GM12878 (cell line): ENCODE data around the gene YJU2. TPM values are rescaled to one million over a fixed set of nuclear protein-coding genes. Genes with fewer than 3 reads are reported as not detected.

ENCODE experiments used
- ATAC-seq: fragments of 200-7000 bp; cut with Tn5 transposase; 3 replicates; pipeline ENCODE4 v1.9.1; 2020; ENCODE audit warnings: mild to moderate bottlenecking, moderate library complexity
- BruUV-seq: library from RNA; stranded (reverse); fragments of 400-500 nt; replicated peaks from 2 replicates; lab custom pipeline; 2021; lab: Mats Ljungman, UMichigan
- CTCF ChIA-PET: fragments of 300-600 bp; sonication (Branson Sonifier 250); formaldehyde crosslinking; extraction: SDS; loops from one replicate; lab custom pipeline; 2021; ENCODE audit warnings: inconsistent platforms; lab: Yijun Ruan, JAX
- POLR2A ChIA-PET: fragments of 350-600 bp; formaldehyde crosslinking; extraction: SDS; loops from one replicate; lab custom pipeline; 2021; ENCODE audit warnings: inconsistent platforms; lab: Charles Lee
- RAD21 ChIA-PET: fragments of 300-600 bp; sonication (Branson Sonifier 250); formaldehyde crosslinking; loops from one replicate; lab custom pipeline; 2023; ENCODE audit warnings: antibody characterized with exemption; ENCODE audit not compliant: unreplicated experiment; lab: Charles Lee
- SMC1A ChIA-PET: fragments of 300-600 bp; sonication (Branson Sonifier 250); formaldehyde crosslinking; loops from one replicate; lab custom pipeline; 2023; ENCODE audit not compliant: unreplicated experiment, uncharacterized antibody; lab: Charles Lee
- DNase-seq: peaks from one replicate; pipeline ENCODE4 v3.0.0-alpha.2; 2011; ENCODE audit warnings: low read depth, low spot score
- FAIRE-seq: peaks from 3 replicates; lab custom pipeline; 2011; peaks lifted over from hg19 to GRCh38; lab: Jason Lieb, UNC
- H2AFZ ChIP-seq: 2 replicates; pipeline ENCODE4 v1.6.0; 2011; ENCODE audit warnings: low read depth, low read length, control low read depth; ENCODE audit not compliant: control insufficient read depth
- H3K27ac ChIP-seq: 2 replicates; pipeline ENCODE4 v1.5.1; 2011; ENCODE audit warnings: control low read depth; ENCODE audit not compliant: control insufficient read depth, insufficient read depth
- H3K27me3 ChIP-seq, 2 experiments: replicated peaks in 1 of 2; 2 replicates each; pipeline versions ENCODE4 v1.6.0 to v1.6.1; 2011; ENCODE audit warnings: low read length in 1 of 2; ENCODE audit not compliant: control insufficient read depth in 2 of 2, insufficient read depth in 2 of 2
- H3K36me3 ChIP-seq, 2 experiments: 2 replicates each; pipeline ENCODE4 v1.5.1; 2011; ENCODE audit warnings: low read length in 1 of 2; ENCODE audit not compliant: control insufficient read depth in 2 of 2, insufficient read depth in 2 of 2
- H3K4me1 ChIP-seq: 2 replicates; pipeline ENCODE4 v1.6.1; 2011; ENCODE audit warnings: mild to moderate bottlenecking, low read length, moderate library complexity, mixed read lengths; ENCODE audit not compliant: control insufficient read depth, insufficient read depth
- H3K4me2 ChIP-seq: 2 replicates; pipeline ENCODE4 v1.6.0; 2011; ENCODE audit warnings: control low read depth; ENCODE audit not compliant: control insufficient read depth, insufficient read depth
- H3K4me3 ChIP-seq: fragments of 200-600 bp; sonication (generic); 2 replicates; pipeline ENCODE4 v1.5.1; 2016
- H3K79me2 ChIP-seq: 2 replicates; pipeline ENCODE4 v1.6.0; 2011; ENCODE audit warnings: low read length; ENCODE audit not compliant: control insufficient read depth, insufficient read depth
- H3K9ac ChIP-seq: 2 replicates; pipeline ENCODE4 v1.8.0; 2011; ENCODE audit warnings: low read length, control low read depth, mixed read lengths; ENCODE audit not compliant: control insufficient read depth, insufficient read depth
- H3K9me3 ChIP-seq: replicated peaks from 3 replicates; pipeline ENCODE4 v1.5.1; 2011; ENCODE audit warnings: mild to moderate bottlenecking, low read length; ENCODE audit not compliant: control insufficient read depth, insufficient read depth
- H4K20me1 ChIP-seq: 2 replicates; pipeline ENCODE4 v1.6.0; 2011; ENCODE audit not compliant: control insufficient read depth, insufficient read depth
- BCLAF1 ChIP-seq: fragments of 450-650 bp; IDR thresholded peaks from 2 replicates; pipeline ENCODE4 v1.6.1; 2017; ENCODE audit warnings: antibody characterized with exemption, mild to moderate bottlenecking, moderate library complexity
- BMI1 ChIP-seq: fragments of 450-650 bp; IDR thresholded peaks from 2 replicates; pipeline ENCODE4 v1.6.1; 2016; ENCODE audit warnings: mild to moderate bottlenecking, moderate library complexity, borderline replicate concordance
- BRCA1 ChIP-seq: IDR thresholded peaks from 2 replicates; pipeline ENCODE4 v1.6.1; 2011; ENCODE audit warnings: low read depth, low read length, improper control_type of control experiment
- FOS ChIP-seq: IDR thresholded peaks from 3 replicates; pipeline ENCODE4 v1.6.1; 2011; ENCODE audit warnings: borderline replicate concordance; ENCODE audit not compliant: insufficient read length; ENCODE audit errors: extremely low read depth
- HCFC1 ChIP-seq: fragments of 150-350 bp; IDR thresholded peaks from 2 replicates; pipeline ENCODE4 v1.6.1; 2014; ENCODE audit warnings: low read length
- IKZF1 ChIP-seq: fragments of 450-650 bp; conservative IDR thresholded peaks from 2 replicates; pipeline ENCODE4 v1.6.1; 2017; ENCODE audit warnings: antibody characterized with exemption, mild to moderate bottlenecking
- JUND ChIP-seq: IDR thresholded peaks from 2 replicates; pipeline ENCODE4 v1.6.1; 2012; ENCODE audit warnings: low read depth, mild to moderate bottlenecking, low read length, improper control_type of control experiment, moderate library complexity
- MTA3 ChIP-seq: IDR thresholded peaks from 2 replicates; pipeline ENCODE4 v1.6.1; 2012; ENCODE audit warnings: low read length, inconsistent platforms, borderline replicate concordance
- MYB ChIP-seq: fragments of 150-350 bp; IDR thresholded peaks from 2 replicates; pipeline ENCODE4 v1.6.1; 2014; ENCODE audit warnings: mild to moderate bottlenecking, low read depth, low read length, borderline replicate concordance
- NBN ChIP-seq: fragments of 450-650 bp; IDR thresholded peaks from 2 replicates; pipeline ENCODE4 v1.6.1; 2016
- NFXL1 ChIP-seq: fragments of 450-650 bp; IDR thresholded peaks from 2 replicates; pipeline ENCODE4 v1.6.1; 2017; ENCODE audit warnings: antibody characterized with exemption, mild to moderate bottlenecking, borderline replicate concordance
- NFYB ChIP-seq: IDR thresholded peaks from 2 replicates; pipeline ENCODE4 v1.6.1; 2011; ENCODE audit warnings: low read depth, mild to moderate bottlenecking, low read length, improper control_type of control experiment, moderate library complexity; ENCODE audit not compliant: insufficient read depth
- POLR2A ChIP-seq: IDR thresholded peaks from 2 replicates; pipeline ENCODE4 v1.6.1; 2011; ENCODE audit warnings: low read depth, mild to moderate bottlenecking, low read length
- RBBP5 ChIP-seq: fragments of 200-600 bp; sonication (generic); conservative IDR thresholded peaks from 2 replicates; pipeline ENCODE4 v1.6.1; 2016
- SMAD1 ChIP-seq: fragments of 450-650 bp; IDR thresholded peaks from 2 replicates; pipeline ENCODE4 v1.6.1; 2018; ENCODE audit warnings: mild to moderate bottlenecking, low read depth; ENCODE audit not compliant: partially characterized antibody
- SMARCA5 ChIP-seq: fragments of 450-650 bp; IDR thresholded peaks from 2 replicates; pipeline ENCODE4 v1.6.1; 2017; ENCODE audit warnings: mild to moderate bottlenecking
- TCF3 ChIP-seq: IDR thresholded peaks from 2 replicates; pipeline ENCODE4 v1.6.1; 2012; ENCODE audit warnings: low read depth, mild to moderate bottlenecking, low read length, borderline replicate concordance; ENCODE audit not compliant: insufficient read depth
- ZBTB4 ChIP-seq: fragments of 450-650 bp; formaldehyde crosslinking; IDR thresholded peaks from 2 replicates; pipeline ENCODE4 v1.4.0; 2022; ENCODE audit warnings: mild to moderate bottlenecking, moderate library complexity
- ZNF384 ChIP-seq: IDR thresholded peaks from 2 replicates; pipeline ENCODE4 v1.6.1; 2012; ENCODE audit warnings: low read depth, mild to moderate bottlenecking, low read length, improper control_type of control experiment, borderline replicate concordance
- WGBS: methylation state at CpG from one replicate; pipeline ENCODE4 v1.1.6; 2016; ENCODE audit warnings: low lambda C conversion rate; ENCODE audit not compliant: insufficient replicate concordance, insufficient coverage; ENCODE audit errors: missing lambda C conversion rate; 5-methylcytosine and 5-hydroxymethylcytosine counted together
- in situ Hi-C: fragments of 300-500 bp; cut with MboI; formaldehyde crosslinking; loops from 9 replicates; pipeline ENCODE4 v1.14.3; 2018; ENCODE audit warnings: mixed read lengths
- intact Hi-C: fragments of 100-400 bp; cut with micrococcal nuclease; formaldehyde crosslinking; loops from one replicate; pipeline ENCODE4 v1.14.2; 2022; ENCODE audit not compliant: unreplicated experiment
- polyA plus RNA-seq, 11 experiments: library from polyadenylated mRNA; depleted of rRNA in 4 of 11; unstranded in 6 of 11; stranded (reverse) in 5 of 11; fragments of >200 nt; fragmentation: Nextera tagmentation in 4 of 11; fragmentation: Illumina TruSeq in 1 of 11; extraction: Ambion mirVana in 4 of 11; extraction: Trizol in 1 of 11; gene quantifications; 1 replicate in 1 of 11; 2 replicates in 10 of 11; pipeline versions ENCODE4 v1.2.1 to v1.2.3, GENCODE V29; 2011 to 2016; ENCODE audit warnings: inconsistent platforms in 2 of 11, missing spikeins in 2 of 11, low read depth in 1 of 11
- total RNA-seq, 4 experiments: library from RNA; depleted of rRNA in 3 of 4; stranded (reverse); fragments of >200 nt in 3 of 4; fragmentation: Illumina TruSeq in 1 of 4; extraction: Trizol in 1 of 4; gene quantifications; 2 replicates each; pipeline versions ENCODE4 v1.2.1 to v1.2.3, GENCODE V29; 2013 to 2021
- TF ChIP-seq, protein P1 (sequence below): IDR thresholded peaks from 2 replicates; pipeline ENCODE4 v1.6.1; 2011; ENCODE audit warnings: borderline replicate concordance, low read depth, mild to moderate bottlenecking, moderate library complexity, mixed read lengths, low read length; ENCODE audit not compliant: insufficient read depth; ENCODE audit errors: extremely low read length

YJU2 gene
- total and polyA plus RNA-seq, 10 of the 15 experiments (the other 5 are each of a cell fraction or from before 2014, with no cell fraction given), result 0.26 to 40.7 (median 23.8) TPM

- WGBS, result 61% methylated on average over 9 of the region's 9 CpGs
- no peaks in the 10 kb centered on the region for H3K27me3 ChIP-seq
- intact Hi-C loops, result no loop called here
- H4K20me1 ChIP-seq, result no peaks in the 10 kb centered on the region
- FAIRE-seq, result no peak
- RAD21 ChIA-PET, result no interaction called here
- CTCF ChIA-PET, result no interaction called here
- DNase-seq, result no peak
- H2AFZ ChIP-seq, result no peak overlapping the region
- BruUV-seq, result no TSS peak
- no peak for TF ChIP-seq BRCA1
- no peak for TF ChIP-seq JUND
- no peak for TF ChIP-seq RBBP5
- no peak for TF ChIP-seq NFXL1
- TF ChIP-seq SMARCA5, result no peak
- TF ChIP-seq, protein P1, sequence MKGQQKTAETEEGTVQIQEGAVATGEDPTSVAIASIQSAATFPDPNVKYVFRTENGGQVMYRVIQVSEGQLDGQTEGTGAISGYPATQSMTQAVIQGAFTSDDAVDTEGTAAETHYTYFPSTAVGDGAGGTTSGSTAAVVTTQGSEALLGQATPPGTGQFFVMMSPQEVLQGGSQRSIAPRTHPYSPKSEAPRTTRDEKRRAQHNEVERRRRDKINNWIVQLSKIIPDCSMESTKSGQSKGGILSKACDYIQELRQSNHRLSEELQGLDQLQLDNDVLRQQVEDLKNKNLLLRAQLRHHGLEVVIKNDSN, result no peak
- no peak for TF ChIP-seq SMAD1
- no peak for TF ChIP-seq HCFC1
- no peak for TF ChIP-seq BCLAF1
- TF ChIP-seq ZNF384, result no peak
- TF ChIP-seq BMI1, result no peak
- TF ChIP-seq NBN, result no peak
- TF ChIP-seq IKZF1, result no peak
- no peak for TF ChIP-seq FOS
- no peak for TF ChIP-seq MTA3
- TF ChIP-seq ZBTB4 (CRISPR knock-in tag), result no peak
- no peak for TF ChIP-seq POLR2A
- TF ChIP-seq NFYB, result no peak
- TF ChIP-seq TCF3, result no peak
- TF ChIP-seq MYB, result no peak
- TF ChIP-seq, all 136 proteins: peak for 0
- ATAC-seq, result no peak
- no peaks in the 10 kb centered on the region for H3K4me1 ChIP-seq
- in situ Hi-C loops, result no loop called here
- no peaks in the 10 kb centered on the region for H3K36me3 ChIP-seq
- H3K4me2 ChIP-seq, result no peak overlapping the region
- no peaks in the 10 kb centered on the region for H3K79me2 ChIP-seq
- H3K4me3 ChIP-seq, result no peak overlapping the region
- no peaks in the 10 kb centered on the region; the same call in 2 of the 3 replicates for H3K9me3 ChIP-seq
- H3K9ac ChIP-seq, result no peak overlapping the region
- H3K27ac ChIP-seq, result no peak overlapping the region
- ChIA-PET SMC1A (no interaction called here), POLR2A (no interaction called here)
These were observed 70.1 kb downstream of the YJU2 start for GRCh38 chr19:4316956-4317355.
